ENCODE measurements around the gene PNLIPRP2.

The PNLIPRP2 gene

GRCh38 chr10:116657863-116658551 lies 37.3 kb downstream of the PNLIPRP2 start:
- DNase-seq: no peak

GRCh38 chr10:116659049-116659670 lies 38.4 kb downstream of the PNLIPRP2 start:
- DNase-seq: no peak

- no peak for DNase-seq
These were observed 40.1 kb downstream of the PNLIPRP2 start for GRCh38 chr10:116660860-116661259.

GRCh38 chr10:116663342-116663741 lies 42.6 kb downstream of the PNLIPRP2 start:
- no peak for DNase-seq

GRCh38 chr10:116664631-116665030 lies 43.9 kb downstream of the PNLIPRP2 start:
- DNase-seq: no peak

GRCh38 chr10:116665541-116666125 lies 44.9 kb downstream of the PNLIPRP2 start:
- no peak for DNase-seq

- no peak for DNase-seq
These were observed 46.7 kb downstream of the PNLIPRP2 start for GRCh38 chr10:116667484-116667883.

- DNase-seq: no peak
These were observed 47.3 kb downstream of the PNLIPRP2 start for GRCh38 chr10:116668018-116668417.

GRCh38 chr10:116668446-116668845 lies 47.7 kb downstream of the PNLIPRP2 start:
- no peak for DNase-seq

GRCh38 chr10:116669080-116669479 lies 48.3 kb downstream of the PNLIPRP2 start:
- DNase-seq: no peak

GRCh38 chr10:116669832-116670644 lies 49.3 kb downstream of the PNLIPRP2 start:
- no peak for DNase-seq

GRCh38 chr10:116670706-116671105 lies 50.0 kb downstream of the PNLIPRP2 start:
- DNase-seq: no peak

GRCh38 chr10:116671274-116671926 lies 50.6 kb downstream of the PNLIPRP2 start:
- DNase-seq: no peak

- no peak for DNase-seq
These were observed 52.1 kb downstream of the PNLIPRP2 start for GRCh38 chr10:116672891-116673290.

- no peak for DNase-seq
These were observed 53.1 kb downstream of the PNLIPRP2 start for GRCh38 chr10:116673866-116674265.

GRCh38 chr10:116674901-116675423 lies 54.2 kb downstream of the PNLIPRP2 start:
- no peak for DNase-seq

- no peak for DNase-seq
These were observed 55.4 kb downstream of the PNLIPRP2 start for GRCh38 chr10:116676118-116676517.

- no peak for DNase-seq
These were observed 55.9 kb downstream of the PNLIPRP2 start for GRCh38 chr10:116676633-116677032.

GRCh38 chr10:116679351-116679750 lies 58.6 kb downstream of the PNLIPRP2 start:
- no peak for DNase-seq

- DNase-seq: no peak
These were observed 62.4 kb downstream of the PNLIPRP2 start for GRCh38 chr10:116683166-116683565.

GRCh38 chr10:116683821-116684220 lies 63.1 kb downstream of the PNLIPRP2 start:
- DNase-seq: no peak

GRCh38 chr10:116684781-116685180 lies 64.0 kb downstream of the PNLIPRP2 start:
- no peak for DNase-seq

- DNase-seq: no peak
These were observed 65.1 kb downstream of the PNLIPRP2 start for GRCh38 chr10:116685807-116686206.
